Right atrium auricular region (tissue), 2 donors: ENCODE results near the gene ITPR1. TPM values are rescaled to one million over a fixed set of nuclear protein-coding genes. Genes with fewer than 3 reads are reported as not detected.
A peak's percentile ranks its signal among the peaks of the same experiment; 100 is the strongest.
"Not testable (repeated sequence)": the region's sequence is repeated elsewhere in the genome, so short reads cannot be mapped to it uniquely, and the experiment has no call there.

Experiments used
- DNase-seq: peaks from one replicate; pipeline ENCODE4 v3.0.0-alpha.2; 2019; ENCODE audit warnings: low spot score
- H3K27ac ChIP-seq, 2 donors: fragments of 200-600 bp; sonication (generic); 1 replicate in 1 of 2; 2 replicates in 1 of 2; pipeline ENCODE4 v1.5.1; 2016 to 2019
- H3K27me3 ChIP-seq, 2 donors: fragments of 200-600 bp; sonication (generic); one replicate each; pipeline versions ENCODE4 v1.5.1 to v1.6.0; 2017 to 2019
- H3K36me3 ChIP-seq: fragments of 200-600 bp; sonication (generic); one replicate; pipeline ENCODE4 v1.5.1; 2016
- H3K4me1 ChIP-seq, 2 donors: fragments of 200-600 bp; sonication (generic); one replicate each; pipeline versions ENCODE4 v1.5.1 to v1.6.0; 2017 to 2019
- H3K4me3 ChIP-seq, 2 donors: fragments of 200-600 bp; sonication (generic); 1 replicate in 1 of 2; 2 replicates in 1 of 2; pipeline ENCODE4 v1.5.1; 2017 to 2019; ENCODE audit warnings: mild to moderate bottlenecking in 1 of 2, moderate library complexity in 1 of 2
- H3K9me3 ChIP-seq, 2 donors: fragments of 200-600 bp; sonication (generic); one replicate each; pipeline ENCODE4 v1.5.1; 2019
- total RNA-seq, 2 donors: library from RNA; depleted of rRNA; stranded (reverse); fragments of >200 nt; gene quantifications; one replicate each; pipeline ENCODE4 v1.1.0, GENCODE V29; 2016
- TF ChIP-seq, protein P1 (sequence below), 2 donors: fragments of 200-600 bp; sonication (generic); IDR thresholded peaks; one replicate each; pipeline ENCODE4 v1.5.1; 2019; ENCODE audit warnings: antibody characterized with exemption in 2 of 2

ITPR1 gene
- total RNA-seq, 2 donors from 2014 or later, result 36.7 to 42.5 TPM

DNA sequence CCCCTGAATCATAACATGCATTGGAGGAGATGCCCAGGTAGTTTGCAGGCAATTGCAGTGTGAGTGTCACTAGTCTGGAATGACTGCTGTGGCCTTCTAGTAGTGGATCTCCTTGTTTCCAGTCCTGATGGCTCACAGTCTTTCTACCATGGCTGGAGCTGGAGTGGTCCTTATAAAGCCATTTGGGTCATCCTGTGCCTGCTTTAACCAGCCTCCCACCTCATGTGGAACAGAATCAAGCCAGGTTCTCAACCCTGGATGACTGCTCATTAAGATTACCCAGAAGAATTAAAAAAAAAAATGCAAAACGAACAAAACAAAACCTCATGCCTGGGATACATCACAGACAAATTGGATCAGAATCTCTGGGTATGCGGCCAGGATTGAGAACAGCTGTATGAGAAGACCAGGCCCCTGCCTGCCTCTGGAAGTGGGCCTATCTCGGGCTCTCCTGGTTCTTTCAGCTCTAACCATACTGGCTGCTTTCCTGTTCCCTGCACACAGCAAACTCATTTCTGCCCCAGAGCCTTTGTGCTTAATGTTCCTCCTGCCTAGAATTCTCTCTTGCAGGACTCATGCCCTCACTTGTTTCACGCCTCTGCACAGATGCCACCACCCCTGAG, 96.4 kb downstream of the ITPR1 start:
- peaks cover 5 to 49% of the 10 kb centered on the region in 2 donors for H3K4me1 ChIP-seq
- DNase-seq, result no peak
- no peaks in the 10 kb centered on the region for H3K27me3 ChIP-seq
- no peak overlapping the region for H3K4me3 ChIP-seq
- H3K36me3 ChIP-seq, result no peaks in the 10 kb centered on the region
- no peaks in the 10 kb centered on the region for H3K9me3 ChIP-seq
- TF ChIP-seq, protein P1, sequence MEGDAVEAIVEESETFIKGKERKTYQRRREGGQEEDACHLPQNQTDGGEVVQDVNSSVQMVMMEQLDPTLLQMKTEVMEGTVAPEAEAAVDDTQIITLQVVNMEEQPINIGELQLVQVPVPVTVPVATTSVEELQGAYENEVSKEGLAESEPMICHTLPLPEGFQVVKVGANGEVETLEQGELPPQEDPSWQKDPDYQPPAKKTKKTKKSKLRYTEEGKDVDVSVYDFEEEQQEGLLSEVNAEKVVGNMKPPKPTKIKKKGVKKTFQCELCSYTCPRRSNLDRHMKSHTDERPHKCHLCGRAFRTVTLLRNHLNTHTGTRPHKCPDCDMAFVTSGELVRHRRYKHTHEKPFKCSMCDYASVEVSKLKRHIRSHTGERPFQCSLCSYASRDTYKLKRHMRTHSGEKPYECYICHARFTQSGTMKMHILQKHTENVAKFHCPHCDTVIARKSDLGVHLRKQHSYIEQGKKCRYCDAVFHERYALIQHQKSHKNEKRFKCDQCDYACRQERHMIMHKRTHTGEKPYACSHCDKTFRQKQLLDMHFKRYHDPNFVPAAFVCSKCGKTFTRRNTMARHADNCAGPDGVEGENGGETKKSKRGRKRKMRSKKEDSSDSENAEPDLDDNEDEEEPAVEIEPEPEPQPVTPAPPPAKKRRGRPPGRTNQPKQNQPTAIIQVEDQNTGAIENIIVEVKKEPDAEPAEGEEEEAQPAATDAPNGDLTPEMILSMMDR (IDR thresholded peaks at IDR 0.05), result no peak
- H3K27ac ChIP-seq, result peak overlapping the region; percentile 10 to 41

DNA sequence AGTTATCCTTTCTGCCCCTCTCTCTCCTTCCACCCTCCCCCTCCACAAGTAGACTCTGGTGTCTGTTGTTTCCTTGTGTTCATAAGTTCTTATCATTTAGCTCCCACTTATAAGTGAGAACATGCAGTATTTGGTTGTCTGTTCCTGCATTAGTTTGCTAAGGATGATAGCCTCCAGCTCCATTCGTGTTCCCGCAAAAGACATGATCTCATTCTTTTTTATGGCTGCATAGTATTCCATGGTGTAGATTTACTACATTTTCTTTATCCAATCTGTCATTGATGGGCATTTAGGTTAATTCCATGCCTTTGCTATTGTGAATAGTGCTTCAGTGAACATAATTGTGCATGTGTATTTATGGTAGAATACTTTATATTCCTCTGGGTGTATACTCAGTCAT, 97.7 kb downstream of the ITPR1 start:
- H3K27ac ChIP-seq, H3K4me3 ChIP-seq, H3K9me3 ChIP-seq, H3K36me3 ChIP-seq, H3K27me3 ChIP-seq, DNase-seq: not testable (repeated sequence)
- peaks cover 5 to 40% of the 10 kb centered on the region in 2 donors for H3K4me1 ChIP-seq

DNA sequence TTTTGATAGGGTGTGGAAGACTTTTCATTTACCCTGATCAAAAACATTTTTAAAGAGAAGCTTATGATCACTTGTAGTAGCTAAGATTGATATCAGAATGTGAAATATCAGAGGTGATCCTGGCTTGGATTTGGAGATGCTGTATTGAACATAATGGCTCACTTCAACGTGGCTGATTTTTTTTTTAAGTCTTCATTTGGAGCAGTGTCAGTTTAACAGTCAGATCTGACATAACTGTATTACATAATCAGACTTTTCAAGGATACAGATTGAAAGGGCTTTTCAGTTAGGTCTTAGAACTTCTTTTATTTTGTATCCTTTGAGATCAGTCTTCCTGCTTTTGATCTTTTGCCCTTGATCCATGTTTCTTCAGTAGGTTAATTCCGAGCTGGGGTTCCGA, 98.5 kb downstream of the ITPR1 start:
- Histone ChIP-seq H3K4me1 (peaks cover 5 to 39% of the 10 kb centered on the region in 2 donors), H3K4me3 (no peak overlapping the region)

DNA sequence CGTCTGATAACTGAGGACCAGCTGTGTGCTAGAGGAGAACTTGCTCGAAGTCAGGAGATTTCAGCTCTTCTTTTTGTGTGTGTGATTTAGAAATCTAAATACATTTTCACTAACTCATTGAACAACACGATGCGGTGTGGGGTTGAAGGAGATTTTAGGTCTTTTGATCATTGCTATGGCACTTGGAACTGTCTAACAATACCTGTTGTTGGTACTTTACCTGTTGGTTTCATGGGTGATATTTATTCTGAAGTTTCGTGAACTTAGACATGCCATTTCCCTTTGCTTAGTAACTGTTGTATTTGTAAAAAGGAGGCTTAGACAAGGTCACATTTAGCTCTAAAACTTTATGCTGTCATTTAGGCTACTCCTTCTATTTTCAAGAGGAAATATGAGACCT, 99.9 kb downstream of the ITPR1 start:
- Histone ChIP-seq H3K4me1 (peaks cover 3 to 38% of the 10 kb centered on the region in 2 donors), H3K27me3 (no peaks in the 10 kb centered on the region), H3K9me3 (no peaks in the 10 kb centered on the region), H3K36me3 (no peaks in the 10 kb centered on the region), H3K4me3 (no peak overlapping the region), H3K27ac (no peak overlapping the region)
- no peak for DNase-seq
- TF ChIP-seq, protein P1 (IDR thresholded peaks at IDR 0.05), result no peak

More for the DNA sequence above, 98.5 kb downstream of the ITPR1 start:
- Histone ChIP-seq H3K27me3 (no peaks in the 10 kb centered on the region), H3K9me3 (no peaks in the 10 kb centered on the region), H3K27ac (no peak overlapping the region), H3K36me3 (no peaks in the 10 kb centered on the region)
- TF ChIP-seq, protein P1 (IDR thresholded peaks at IDR 0.05), result no peak
- DNase-seq, result no peak

DNA sequence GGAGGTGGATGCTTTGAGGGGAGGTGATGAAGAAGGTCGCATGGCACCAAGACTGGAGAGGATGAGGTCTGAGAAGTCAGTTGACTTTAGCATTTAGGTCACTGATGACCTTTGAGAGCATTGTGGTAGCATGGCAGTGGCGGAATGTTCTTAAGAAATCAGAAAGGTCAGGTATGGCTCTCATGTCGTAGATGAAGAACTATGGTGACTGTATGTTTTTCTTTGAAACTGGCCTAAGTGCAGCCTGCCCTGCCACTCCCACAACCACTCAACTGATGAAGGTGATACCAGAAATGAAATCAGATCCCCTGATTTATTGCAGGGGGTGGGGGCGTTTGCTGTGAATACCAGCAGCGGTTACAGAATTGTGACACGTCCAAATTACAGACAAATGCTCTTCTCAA, 102.6 kb downstream of the ITPR1 start:
- Histone ChIP-seq H3K4me1 (peaks cover 0 to 12% of the 10 kb centered on the region in 2 donors), H3K4me3 (no peak overlapping the region), H3K27ac (no peak overlapping the region), H3K27me3 (no peaks in the 10 kb centered on the region), H3K9me3 (no peaks in the 10 kb centered on the region), H3K36me3 (no peaks in the 10 kb centered on the region)
- TF ChIP-seq, protein P1 (IDR thresholded peaks at IDR 0.05), result no peak
- no peak for DNase-seq

DNA sequence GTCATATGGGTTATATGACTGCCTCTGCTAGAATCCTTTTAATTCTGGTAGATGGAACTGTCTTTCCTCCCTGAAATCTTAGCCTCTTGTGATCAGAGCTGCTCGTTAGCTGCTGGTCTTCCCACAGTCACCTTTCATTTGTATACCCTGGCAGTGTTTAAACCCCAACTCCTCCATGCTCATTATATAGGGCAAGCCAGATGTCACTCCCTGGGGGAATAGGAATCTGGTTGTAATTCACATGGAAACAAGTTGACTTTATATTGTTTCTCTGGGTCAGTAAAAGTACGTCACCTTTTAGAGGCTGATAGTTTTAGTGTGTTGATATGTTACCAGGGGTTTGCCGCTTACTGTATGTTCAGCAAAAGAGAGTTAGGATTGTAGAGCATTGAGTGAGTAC, 103.5 kb downstream of the ITPR1 start:
- no peaks in the 10 kb centered on the region for H3K27me3 ChIP-seq
- DNase-seq, result no peak
- H3K4me1 ChIP-seq, result peaks cover 0 to 12% of the 10 kb centered on the region in 2 donors
- no peaks in the 10 kb centered on the region for H3K9me3 ChIP-seq
- no peak overlapping the region for H3K27ac ChIP-seq
- H3K4me3 ChIP-seq, result no peak overlapping the region
- TF ChIP-seq, protein P1 (IDR thresholded peaks at IDR 0.05), result no peak
- no peaks in the 10 kb centered on the region for H3K36me3 ChIP-seq
